MCF 10A (cell line): ENCODE results near the gene ME3. TPM values are rescaled to one million over a fixed set of nuclear protein-coding genes. Genes with fewer than 3 reads are reported as not detected.

Experiments
- BruUV-seq: library from RNA; stranded (reverse); fragments of 400-500 nt; replicated peaks from 2 replicates; lab custom pipeline; 2021; lab: Mats Ljungman, UMichigan
- CTCF ChIA-PET: fragments of 300-600 bp; sonication (Branson Sonifier 250); formaldehyde crosslinking; extraction: SDS; loops from one replicate; lab custom pipeline; 2021; ENCODE audit warnings: antibody characterized with exemption, inconsistent platforms; lab: Yijun Ruan, JAX
- POLR2A ChIA-PET: fragments of 300-600, 350-650 bp; sonication (Branson Sonifier 250); formaldehyde crosslinking; extraction: SDS; loops from one replicate; lab custom pipeline; 2020; ENCODE audit warnings: antibody characterized with exemption, inconsistent platforms; lab: Yijun Ruan, JAX
- DNase-seq: peaks from one replicate; pipeline ENCODE4 v3.0.0-alpha.2; 2018; ENCODE audit not compliant: unreplicated experiment
- H3K27ac Mint-ChIP-seq: one replicate; pipeline ENCODE4 v1.8.0; 2022; ENCODE audit warnings: mild to moderate bottlenecking, low read depth, mixed read lengths; ENCODE audit not compliant: unreplicated experiment
- H3K27me3 Mint-ChIP-seq: one replicate; pipeline ENCODE4 v1.8.0; 2022; ENCODE audit warnings: mixed read lengths; ENCODE audit not compliant: insufficient read depth, unreplicated experiment
- H3K36me3 Mint-ChIP-seq: one replicate; pipeline ENCODE4 v1.8.0; 2022; ENCODE audit warnings: mild to moderate bottlenecking, moderate library complexity, mixed read lengths; ENCODE audit not compliant: insufficient read depth, unreplicated experiment
- H3K4me1 Mint-ChIP-seq: one replicate; pipeline ENCODE4 v1.8.0; 2022; ENCODE audit warnings: mixed read lengths; ENCODE audit not compliant: insufficient read depth, unreplicated experiment
- H3K4me3 Mint-ChIP-seq: one replicate; pipeline ENCODE4 v1.8.0; 2022; ENCODE audit warnings: mild to moderate bottlenecking, moderate library complexity, mixed read lengths; ENCODE audit not compliant: unreplicated experiment
- H3K9me3 Mint-ChIP-seq: one replicate; pipeline ENCODE4 v1.8.0; 2022; ENCODE audit warnings: mixed read lengths; ENCODE audit not compliant: unreplicated experiment
- intact Hi-C: fragments of 100-400 bp; cut with micrococcal nuclease; formaldehyde crosslinking; loops from 2 replicates; pipeline ENCODE4 v1.14.1; 2022
- total RNA-seq: library from RNA; stranded (reverse); gene quantifications from 2 replicates; pipeline ENCODE4 v1.2.3, GENCODE V29; 2022
- TF ChIP-seq, protein P1 (sequence below): fragments of 200-600 bp; IDR thresholded peaks from one replicate; pipeline ENCODE4 v1.8.0; 2022; ENCODE audit warnings: antibody characterized with exemption, mild to moderate bottlenecking; ENCODE audit not compliant: unreplicated experiment

ME3 gene
- total RNA-seq, 1 experiment from 2014 or later = not detected

DNA sequence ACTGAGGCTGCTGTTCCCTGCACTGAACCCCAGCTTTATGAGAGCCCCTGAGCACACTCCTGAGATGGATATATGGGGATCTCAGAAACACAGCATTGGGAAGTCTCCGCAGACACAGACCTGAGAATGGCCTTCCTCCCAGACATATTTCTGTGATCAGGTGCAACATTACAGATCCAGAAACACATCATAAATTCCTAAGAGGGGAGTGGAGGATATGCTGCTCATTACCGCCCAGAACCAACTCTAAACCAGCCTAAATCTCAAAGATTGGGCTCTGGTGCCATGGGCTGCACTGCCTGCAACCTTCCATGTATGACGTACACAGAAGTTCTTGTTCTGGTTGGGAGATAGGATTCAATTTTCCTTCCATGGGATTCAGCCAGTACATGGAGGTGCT lies 102.0 kb downstream of the ME3 start:
- Mint-ChIP-seq H3K4me1 (peaks cover 20% of the 10 kb centered on the region), H3K27me3 (peaks cover 2% of the 10 kb centered on the region), H3K4me3 (no peak overlapping the region), H3K9me3 (no peaks in the 10 kb centered on the region), H3K36me3 (no peaks in the 10 kb centered on the region), H3K27ac (no peak overlapping the region)
- no TSS peak for BruUV-seq
- DNase-seq = no peak
- TF ChIP-seq, protein P1, sequence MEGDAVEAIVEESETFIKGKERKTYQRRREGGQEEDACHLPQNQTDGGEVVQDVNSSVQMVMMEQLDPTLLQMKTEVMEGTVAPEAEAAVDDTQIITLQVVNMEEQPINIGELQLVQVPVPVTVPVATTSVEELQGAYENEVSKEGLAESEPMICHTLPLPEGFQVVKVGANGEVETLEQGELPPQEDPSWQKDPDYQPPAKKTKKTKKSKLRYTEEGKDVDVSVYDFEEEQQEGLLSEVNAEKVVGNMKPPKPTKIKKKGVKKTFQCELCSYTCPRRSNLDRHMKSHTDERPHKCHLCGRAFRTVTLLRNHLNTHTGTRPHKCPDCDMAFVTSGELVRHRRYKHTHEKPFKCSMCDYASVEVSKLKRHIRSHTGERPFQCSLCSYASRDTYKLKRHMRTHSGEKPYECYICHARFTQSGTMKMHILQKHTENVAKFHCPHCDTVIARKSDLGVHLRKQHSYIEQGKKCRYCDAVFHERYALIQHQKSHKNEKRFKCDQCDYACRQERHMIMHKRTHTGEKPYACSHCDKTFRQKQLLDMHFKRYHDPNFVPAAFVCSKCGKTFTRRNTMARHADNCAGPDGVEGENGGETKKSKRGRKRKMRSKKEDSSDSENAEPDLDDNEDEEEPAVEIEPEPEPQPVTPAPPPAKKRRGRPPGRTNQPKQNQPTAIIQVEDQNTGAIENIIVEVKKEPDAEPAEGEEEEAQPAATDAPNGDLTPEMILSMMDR = no peak
- ChIA-PET POLR2A (no interaction called here), CTCF (interaction anchor here (0.6 to 1.1 kb wide), 4 partner anchors 11 to 377 kb away, joined by 3 to 5 read pairs (median 3); no protein-coding TSS in a partner anchor)
- intact Hi-C loops = loop anchor here (2.0 kb wide), 1 partner anchor 114 kb away; no protein-coding TSS in a partner anchor

DNA sequence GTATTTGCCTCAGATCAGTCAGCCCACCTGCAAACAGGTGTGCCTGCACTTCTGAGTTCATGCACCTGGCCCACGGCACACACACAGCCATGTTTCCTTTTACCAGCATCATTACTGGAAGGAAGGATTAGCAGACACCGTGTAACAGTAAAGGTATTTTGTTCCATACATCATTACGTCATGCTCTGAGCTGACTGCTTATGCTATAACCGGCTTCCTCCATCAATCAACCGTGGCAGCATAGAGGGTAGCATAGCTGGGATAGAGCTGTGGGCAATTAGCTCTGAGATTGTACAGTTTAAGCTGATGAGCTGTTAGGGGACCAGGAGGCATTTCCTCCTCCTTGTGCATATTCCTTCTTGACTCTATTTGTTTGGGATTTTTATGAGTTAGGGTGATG lies 102.4 kb downstream of the ME3 start:
- no peak for DNase-seq
- POLR2A ChIA-PET = interaction anchor here (1.5 kb wide), 1 partner anchor 45 kb away, joined by 4 read pairs; no protein-coding TSS in a partner anchor

DNA sequence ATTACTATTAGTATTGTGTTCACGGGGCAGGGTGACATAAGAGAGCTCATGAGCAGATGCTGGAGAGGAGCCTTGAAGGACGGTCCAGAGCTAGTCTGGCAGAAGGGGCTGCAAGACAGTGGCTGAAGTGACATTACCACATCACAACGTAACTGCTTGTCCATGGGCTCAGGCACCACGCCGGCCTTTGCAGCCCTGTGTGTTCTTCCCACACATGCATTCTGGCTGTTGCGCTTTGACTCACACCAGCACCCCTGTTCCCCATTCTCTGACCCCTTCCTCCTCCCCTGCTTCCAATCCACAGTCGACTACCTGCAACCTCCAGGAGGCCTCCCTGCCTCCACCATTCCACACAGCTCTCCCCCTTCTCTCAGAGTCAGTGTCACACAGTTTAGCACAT lies 103.3 kb downstream of the ME3 start:
- ChIA-PET CTCF (interaction anchor here (0.6 to 0.7 kb wide), 2 partner anchors 9 to 20 kb away, joined by 3 read pairs; no protein-coding TSS in a partner anchor), POLR2A (interaction anchor here (1.5 kb wide), 1 partner anchor 45 kb away, joined by 4 read pairs; no protein-coding TSS in a partner anchor)
- peaks cover 15% of the 10 kb centered on the region for H3K27me3 Mint-ChIP-seq
- H3K36me3 Mint-ChIP-seq = no peaks in the 10 kb centered on the region
- TF ChIP-seq, protein P1 = no peak
- H3K9me3 Mint-ChIP-seq = no peaks in the 10 kb centered on the region
- intact Hi-C loops = no loop called here
- no peak for DNase-seq
- no peak overlapping the region for H3K27ac Mint-ChIP-seq
- peaks cover 19% of the 10 kb centered on the region for H3K4me1 Mint-ChIP-seq
- no peak overlapping the region for H3K4me3 Mint-ChIP-seq
- no TSS peak for BruUV-seq

More for the DNA sequence above, 102.4 kb downstream of the ME3 start:
- H3K27ac Mint-ChIP-seq = no peak overlapping the region
- peaks cover 6% of the 10 kb centered on the region for H3K27me3 Mint-ChIP-seq
- TF ChIP-seq, protein P1 = no peak
- intact Hi-C loops = loop anchor here (2.0 kb wide), 1 partner anchor 113 kb away; no protein-coding TSS in a partner anchor
- no peaks in the 10 kb centered on the region for H3K9me3 Mint-ChIP-seq
- no peaks in the 10 kb centered on the region for H3K36me3 Mint-ChIP-seq
- peaks cover 19% of the 10 kb centered on the region for H3K4me1 Mint-ChIP-seq
- BruUV-seq = no TSS peak
- CTCF ChIA-PET = interaction anchor here (0.6 to 1.1 kb wide), 6 partner anchors 11 to 376 kb away, joined by 3 to 5 read pairs (median 3); no protein-coding TSS in a partner anchor
- no peak overlapping the region for H3K4me3 Mint-ChIP-seq

DNA sequence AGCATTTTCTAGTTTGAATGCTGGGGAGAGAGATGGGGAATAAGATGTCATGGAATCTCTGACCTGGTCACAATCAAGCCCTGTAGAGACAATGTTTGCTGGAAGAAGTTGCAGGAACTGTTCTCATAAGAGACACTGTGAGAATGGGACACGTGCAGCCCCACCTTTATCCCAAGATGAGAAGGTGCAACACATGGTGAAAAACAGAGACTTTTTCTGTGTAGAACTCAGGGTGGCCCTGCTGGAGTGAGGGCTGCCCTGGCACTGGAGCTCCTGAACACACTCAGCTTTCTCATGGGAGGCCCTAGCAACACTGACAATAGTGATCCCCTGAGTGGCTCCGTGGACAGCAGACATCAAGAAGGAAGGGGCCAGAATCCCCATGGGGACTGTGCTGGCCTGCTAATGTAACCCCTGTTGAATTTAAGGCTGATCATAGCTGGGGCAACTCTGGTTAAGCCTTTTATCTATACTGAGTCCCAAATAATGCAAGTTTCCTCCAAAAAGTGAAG lies 106.6 kb downstream of the ME3 start:
- H3K9me3 Mint-ChIP-seq = no peaks in the 10 kb centered on the region
- intact Hi-C loops = no loop called here
- peaks cover 16% of the 10 kb centered on the region for H3K27me3 Mint-ChIP-seq
- no peaks in the 10 kb centered on the region for H3K36me3 Mint-ChIP-seq
- TF ChIP-seq, protein P1 = no peak
- CTCF ChIA-PET = no interaction called here
- no peak overlapping the region for H3K27ac Mint-ChIP-seq
- DNase-seq = no peak
- no peak overlapping the region for H3K4me3 Mint-ChIP-seq
- POLR2A ChIA-PET = no interaction called here
- H3K4me1 Mint-ChIP-seq = peaks cover 19% of the 10 kb centered on the region
- BruUV-seq = no TSS peak
